Prostate gland (tissue), 2 donors: ENCODE results near the gene SMPX. TPM values are rescaled to one million over a fixed set of nuclear protein-coding genes. Genes with fewer than 3 reads are reported as not detected.

Experiments
- DNase-seq: peaks from one replicate; pipeline ENCODE4 v3.0.0-alpha.2; 2019; ENCODE audit warnings: low spot score
- H3K27ac ChIP-seq, 2 donors: fragments of 200-600 bp; sonication (generic); 2 replicates each; pipeline ENCODE4 v1.5.1; 2017 to 2019
- H3K27me3 ChIP-seq: fragments of 200-600 bp; sonication (generic); replicated peaks from 2 replicates; pipeline ENCODE4 v1.5.1; 2019; ENCODE audit not compliant: insufficient read depth
- H3K36me3 ChIP-seq, 2 donors: fragments of 200-600 bp; sonication (generic); 1 replicate in 1 of 2; 2 replicates in 1 of 2; pipeline versions ENCODE4 v1.5.1 to v1.8.1; 2017 to 2019
- H3K4me1 ChIP-seq: fragments of 200-600 bp; sonication (generic); replicated peaks from 2 replicates; pipeline ENCODE4 v1.5.1; 2019
- H3K4me3 ChIP-seq, 2 donors: fragments of 200-600 bp; sonication (generic); 2 replicates each; pipeline ENCODE4 v1.5.1; 2017 to 2019
- H3K9me3 ChIP-seq: fragments of 200-600 bp; sonication (generic); 2 replicates; pipeline ENCODE4 v1.5.1; 2017
- CTCF ChIP-seq, 4 experiments: fragments of 200-600 bp in 2 of 4; fragments of 450-650 bp in 2 of 4; sonication (generic) in 2 of 4; IDR thresholded peaks; 1 replicate in 3 of 4; 2 replicates in 1 of 4; pipeline ENCODE4 v1.5.1; 2016 to 2019; ENCODE audit warnings: antibody characterized with exemption in 4 of 4, mild to moderate bottlenecking in 2 of 4, moderate library complexity in 2 of 4
- POLR2A ChIP-seq: fragments of 450-650 bp; IDR thresholded peaks from one replicate; pipeline ENCODE4 v1.6.1; 2016; ENCODE audit warnings: antibody characterized with exemption, mild to moderate bottlenecking
- POLR2AphosphoS5 ChIP-seq: sonication (generic); formaldehyde crosslinking; IDR thresholded peaks from one replicate; pipeline ENCODE4 v1.6.1; 2017; ENCODE audit warnings: antibody characterized with exemption
- WGBS: methylation state at CpG from one replicate; pipeline ENCODE4 v1.1.5; 2018; 5-methylcytosine and 5-hydroxymethylcytosine counted together
- intact Hi-C: fragments of 100-400 bp; cut with DNase I; formaldehyde crosslinking; loops from one replicate; pipeline ENCODE4 v1.14.2; 2022
- total RNA-seq, 2 donors: library from RNA; depleted of rRNA; stranded (reverse); fragments of >200 nt; gene quantifications; one replicate each; pipeline ENCODE4 v1.1.0, GENCODE V29; 2016

The SMPX gene
- total RNA-seq, 2 donors from 2014 or later = 4.2 TPM; not detected in 1

DNA sequence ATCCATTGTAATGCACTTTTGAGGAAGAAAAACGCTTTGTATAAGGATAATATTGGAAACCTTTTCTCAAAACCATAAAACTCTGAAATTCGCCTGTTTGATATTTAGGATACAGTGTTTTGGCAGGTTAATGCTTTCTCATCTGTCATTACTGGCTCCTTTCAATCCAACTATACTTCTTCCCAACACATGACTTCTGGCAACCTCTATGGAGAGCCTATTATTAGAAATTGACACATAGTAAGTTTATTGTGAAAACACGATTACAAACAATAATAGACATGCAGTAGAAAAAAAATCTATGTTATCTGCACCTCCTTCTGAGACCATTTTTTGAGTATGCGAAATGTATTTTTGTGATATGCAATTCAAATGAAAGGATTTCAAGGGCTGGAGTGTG is 95.2 kb downstream of the SMPX start:
- intact Hi-C loops = no loop called here
- no peak overlapping the region for H3K4me3 ChIP-seq
- no peaks in the 10 kb centered on the region for H3K4me1 ChIP-seq
- WGBS = 94% methylated on average over 4 of the region's 4 CpGs
- H3K9me3 ChIP-seq = no peaks in the 10 kb centered on the region
- no peak overlapping the region for H3K27ac ChIP-seq
- TF ChIP-seq POLR2AphosphoS5 (no peak), CTCF (IDR thresholded peaks at IDR 0.05) (no peak), POLR2A (no peak)
- no peaks in the 10 kb centered on the region for H3K27me3 ChIP-seq
- no peak for DNase-seq
- no peaks in the 10 kb centered on the region for H3K36me3 ChIP-seq

- H3K27ac ChIP-seq = no peak overlapping the region
- no peak overlapping the region for H3K4me3 ChIP-seq
- intact Hi-C loops = no loop called here
- no peaks in the 10 kb centered on the region for H3K9me3 ChIP-seq
- DNase-seq = no peak
- H3K27me3 ChIP-seq = no peaks in the 10 kb centered on the region
- no peaks in the 10 kb centered on the region for H3K36me3 ChIP-seq
- TF ChIP-seq CTCF (IDR thresholded peaks at IDR 0.05) (no peak), POLR2AphosphoS5 (no peak), POLR2A (no peak)
- WGBS = 73% methylated on average over 6 of the region's 6 CpGs
- H3K4me1 ChIP-seq = no peaks in the 10 kb centered on the region
These were observed 96.6 kb downstream of the SMPX start for GRCh38 chrX:21661316-21661715.

DNA sequence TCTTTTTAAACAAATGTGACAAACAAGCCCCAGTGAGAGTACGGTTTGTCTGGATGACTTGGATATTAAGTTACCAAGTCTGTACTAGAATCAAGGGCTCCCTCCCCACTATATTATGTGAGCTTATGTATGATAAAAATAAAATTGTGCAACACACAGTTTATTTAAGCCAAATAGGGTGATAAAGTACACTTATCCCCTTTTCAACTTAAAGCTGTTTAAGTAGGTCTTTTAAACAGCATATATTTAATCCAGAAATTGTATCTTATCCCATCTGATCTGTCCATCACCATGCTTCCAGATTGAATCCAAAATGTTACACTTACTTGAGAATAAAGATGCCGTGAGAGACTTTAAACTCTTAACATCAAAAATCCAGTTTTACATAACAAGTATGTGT is 97.8 kb downstream of the SMPX start:
- WGBS = 91% methylated on average over 2 of the region's 2 CpGs
- no peaks in the 10 kb centered on the region for H3K36me3 ChIP-seq
- DNase-seq = no peak
- H3K27ac ChIP-seq = no peak overlapping the region
- intact Hi-C loops = no loop called here
- no peaks in the 10 kb centered on the region for H3K9me3 ChIP-seq
- H3K27me3 ChIP-seq = no peaks in the 10 kb centered on the region
- no peak overlapping the region for H3K4me3 ChIP-seq
- TF ChIP-seq CTCF (IDR thresholded peaks at IDR 0.05) (no peak), POLR2AphosphoS5 (no peak), POLR2A (no peak)
- H3K4me1 ChIP-seq = no peaks in the 10 kb centered on the region

- no peak for TF ChIP-seq POLR2AphosphoS5
- TF ChIP-seq CTCF (IDR thresholded peaks at IDR 0.05) = no peak
- TF ChIP-seq POLR2A = no peak
- DNase-seq = no peak
- intact Hi-C loops = no loop called here
- Histone ChIP-seq H3K36me3 (no peaks in the 10 kb centered on the region), H3K9me3 (no peaks in the 10 kb centered on the region), H3K4me3 (no peak overlapping the region), H3K27me3 (no peaks in the 10 kb centered on the region), H3K4me1 (no peaks in the 10 kb centered on the region), H3K27ac (no peak overlapping the region)
- 94% methylated on average over 3 of the region's 3 CpGs for WGBS
These were observed 98.6 kb downstream of the SMPX start for GRCh38 chrX:21659320-21659719.

DNA sequence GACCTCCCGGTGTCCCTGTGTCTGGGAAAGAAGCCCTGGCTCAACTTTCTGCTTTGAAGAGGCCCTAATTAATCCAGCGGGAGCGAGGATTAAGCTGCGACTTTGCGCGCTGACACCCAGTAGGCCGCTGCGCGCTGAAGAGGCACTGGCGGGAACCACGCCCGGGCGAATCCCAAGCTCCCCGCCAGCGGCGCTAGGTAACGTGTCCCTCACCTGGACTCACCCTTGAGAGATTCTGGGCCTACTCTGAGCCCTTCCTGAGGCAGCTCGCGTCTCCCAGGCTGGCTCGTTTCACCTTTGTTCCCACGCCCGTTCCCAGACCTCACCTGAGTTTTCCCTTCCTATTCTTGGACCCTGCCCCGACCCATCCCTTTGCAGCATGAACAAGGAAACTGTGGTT is 99.2 kb downstream of the SMPX start:
- Histone ChIP-seq H3K9me3 (no peaks in the 10 kb centered on the region), H3K27me3 (no peaks in the 10 kb centered on the region), H3K36me3 (no peaks in the 10 kb centered on the region), H3K4me1 (no peaks in the 10 kb centered on the region), H3K27ac (no peak overlapping the region), H3K4me3 (no peak overlapping the region)
- no peak for DNase-seq
- TF ChIP-seq POLR2A (no peak), POLR2AphosphoS5 (no peak), CTCF (IDR thresholded peaks at IDR 0.05) (no peak)
- 75% methylated on average over 6 of the region's 23 CpGs for WGBS
- intact Hi-C loops = no loop called here
